HUDEP-2 (cell line): ENCODE results near the gene TSPAN18.
A peak's percentile ranks its signal among the peaks of the same experiment; 100 is the strongest.

Experiments used
- DNase-seq, 76 experiments: peaks; one replicate each; lab custom pipeline; 2025; ENCODE audit not compliant: unreplicated experiment in 76 of 76; lab: John Stamatoyannopoulos, UW

TSPAN18 gene

GRCh38 chr11:44879432-44879831 lies 152.7 kb downstream of the TSPAN18 start:
- no peak for DNase-seq

- DNase-seq: no peak
These were observed 153.7 kb downstream of the TSPAN18 start for GRCh38 chr11:44880511-44880910.

GRCh38 chr11:44880953-44881352 lies 154.2 kb downstream of the TSPAN18 start:
- DNase-seq: no peak

- DNase-seq: peak in 4 of 76 experiments; percentile 4 to 19 (median 9)
These were observed 156.5 kb downstream of the TSPAN18 start for GRCh38 chr11:44883277-44883676.

- DNase-seq: no peak
These were observed 157.3 kb downstream of the TSPAN18 start for GRCh38 chr11:44884056-44884455.

- no peak for DNase-seq
These were observed 158.5 kb downstream of the TSPAN18 start for GRCh38 chr11:44885065-44885810.

GRCh38 chr11:44885919-44886789 lies 159.4 kb downstream of the TSPAN18 start:
- DNase-seq: no peak

GRCh38 chr11:44886790-44887140 lies 160.0 kb downstream of the TSPAN18 start:
- no peak for DNase-seq

GRCh38 chr11:44887636-44888035 lies 160.9 kb downstream of the TSPAN18 start:
- DNase-seq: no peak

GRCh38 chr11:44889266-44889665 lies 162.5 kb downstream of the TSPAN18 start:
- no peak for DNase-seq

GRCh38 chr11:44892843-44893242 lies 166.1 kb downstream of the TSPAN18 start:
- DNase-seq: no peak

- no peak for DNase-seq
These were observed 166.6 kb downstream of the TSPAN18 start for GRCh38 chr11:44893308-44893822.

GRCh38 chr11:44893846-44894617 lies 167.3 kb downstream of the TSPAN18 start:
- peak in 51 of 76 experiments; percentile 5 to 70 (median 28) for DNase-seq

- DNase-seq: peak in 56 of 76 experiments; percentile 3 to 73 (median 33)
These were observed 173.2 kb downstream of the TSPAN18 start for GRCh38 chr11:44899959-44900358.

GRCh38 chr11:44901120-44901633 lies 174.4 kb downstream of the TSPAN18 start:
- DNase-seq: no peak

GRCh38 chr11:44901786-44902185 lies 175.0 kb downstream of the TSPAN18 start:
- no peak for DNase-seq

- no peak for DNase-seq
These were observed 176.3 kb downstream of the TSPAN18 start for GRCh38 chr11:44903035-44903434.

- no peak for DNase-seq
These were observed 176.8 kb downstream of the TSPAN18 start for GRCh38 chr11:44903518-44903917.

GRCh38 chr11:44904261-44905020 lies 177.7 kb downstream of the TSPAN18 start:
- DNase-seq: peak in 37 of 76 experiments; percentile 4 to 56 (median 24)
